Loucy (cell line): ENCODE measurements around the gene CPA4.

Source experiments
- H2AFZ ChIP-seq: fragments of 200-600 bp; sonication (generic); 2 replicates; pipeline ENCODE4 v1.6.0; 2016; ENCODE audit warnings: antibody characterized with exemption, mild to moderate bottlenecking, low read length, moderate library complexity
- H3F3A ChIP-seq: fragments of 200-600 bp; 2 replicates; pipeline ENCODE4 v1.6.0; 2016; ENCODE audit warnings: antibody characterized with exemption, low read depth, mild to moderate bottlenecking
- H3K27me3 ChIP-seq: fragments of 200-600 bp; sonication (generic); 2 replicates; pipeline ENCODE4 v1.6.1; 2014; ENCODE audit warnings: low read length, mild to moderate bottlenecking; ENCODE audit not compliant: insufficient read depth, poor library complexity, severe bottlenecking
- H3K36me3 ChIP-seq: fragments of 200-600 bp; sonication (generic); 2 replicates; pipeline ENCODE4 v1.6.1; 2016; ENCODE audit warnings: low read length; ENCODE audit not compliant: insufficient read depth
- H3K4me1 ChIP-seq: fragments of 200-600 bp; sonication (generic); 2 replicates; pipeline ENCODE4 v1.5.1; 2014; ENCODE audit warnings: low read length, mild to moderate bottlenecking; ENCODE audit not compliant: insufficient read depth, poor library complexity, severe bottlenecking
- H3K4me2 ChIP-seq: fragments of 200-600 bp; sonication (generic); 2 replicates; pipeline ENCODE4 v1.6.0; 2014; ENCODE audit warnings: antibody characterized with exemption, low read length, low read depth, mild to moderate bottlenecking; ENCODE audit not compliant: poor library complexity, severe bottlenecking
- H3K4me3 ChIP-seq: fragments of 200-600 bp; sonication (generic); 2 replicates; pipeline ENCODE4 v1.5.1; 2014; ENCODE audit warnings: low read length, mild to moderate bottlenecking, mixed read lengths; ENCODE audit not compliant: poor library complexity, severe bottlenecking
- H3K79me2 ChIP-seq: fragments of 200-600 bp; sonication (generic); 2 replicates; pipeline ENCODE4 v1.6.1; 2014; ENCODE audit warnings: low read length; ENCODE audit not compliant: insufficient read depth
- H3K9ac ChIP-seq: fragments of 200-600 bp; sonication (generic); 2 replicates; pipeline ENCODE4 v1.6.0; 2014; ENCODE audit warnings: mild to moderate bottlenecking, low read depth, low read length, moderate library complexity; ENCODE audit not compliant: poor library complexity, severe bottlenecking
- H3K9me2 ChIP-seq: fragments of 200-600 bp; sonication (generic); replicated peaks from 2 replicates; pipeline ENCODE4 v1.6.1; 2016; ENCODE audit warnings: low read depth, low read length, mixed read lengths
- H3K9me3 ChIP-seq: fragments of 200-600 bp; sonication (generic); 2 replicates; pipeline ENCODE4 v1.6.1; 2014; ENCODE audit warnings: mild to moderate bottlenecking, antibody characterized with exemption, low read length, low read depth; ENCODE audit not compliant: insufficient read depth
- H4K20me1 ChIP-seq: fragments of 200-600 bp; sonication (generic); 2 replicates; pipeline ENCODE4 v1.6.0; 2014; ENCODE audit warnings: antibody characterized with exemption, low read length, mild to moderate bottlenecking; ENCODE audit not compliant: insufficient read depth, poor library complexity, severe bottlenecking
- EZH2phosphoT487 ChIP-seq: fragments of 200-600 bp; IDR thresholded peaks from 2 replicates; pipeline ENCODE4 v1.6.1; 2018; ENCODE audit warnings: antibody characterized with exemption, mild to moderate bottlenecking, moderate library complexity, borderline replicate concordance
- TF ChIP-seq, protein P1 (sequence below): fragments of 200-600 bp; sonication (generic); conservative IDR thresholded peaks from 2 replicates; pipeline ENCODE4 v1.5.1; 2014; ENCODE audit warnings: mild to moderate bottlenecking, antibody characterized with exemption, low read length

CPA4 gene

DNA sequence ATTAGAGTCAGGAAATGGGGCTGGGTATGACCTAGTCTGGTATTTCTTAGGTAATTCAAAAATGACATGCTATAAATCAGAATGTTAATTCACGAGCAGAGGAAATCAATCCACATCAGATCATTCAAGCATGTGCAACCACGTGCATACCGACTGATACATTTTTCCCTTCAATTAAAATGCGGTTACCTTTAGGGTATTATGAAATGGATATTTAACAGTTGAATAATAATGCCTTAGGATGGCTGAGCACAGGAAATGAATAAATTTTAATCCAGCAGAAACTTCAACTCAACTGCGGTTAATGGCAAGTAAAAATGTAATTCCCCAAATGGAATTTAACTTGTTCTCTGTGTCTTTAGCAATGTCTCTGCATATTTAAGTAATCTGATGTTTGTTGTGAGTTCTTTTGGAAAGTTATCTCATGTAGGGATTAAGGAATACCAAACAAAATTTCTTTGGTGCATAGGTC is 17.1 kb upstream of the CPA4 start:
- Histone ChIP-seq H3K9me3 (no peaks in the 10 kb centered on the region), H3K9ac (no peak overlapping the region), H3K9me2 (no peaks in the 10 kb centered on the region), H3K4me1 (peaks cover 32% of the 10 kb centered on the region), H3K4me2 (no peak overlapping the region), H3K27me3 (no peaks in the 10 kb centered on the region), H3F3A (no peaks in the 10 kb centered on the region), H4K20me1 (no peaks in the 10 kb centered on the region), H2AFZ (no peak overlapping the region), H3K4me3 (no peak overlapping the region), H3K36me3 (no peaks in the 10 kb centered on the region), H3K79me2 (no peaks in the 10 kb centered on the region)
- TF ChIP-seq, protein P1, sequence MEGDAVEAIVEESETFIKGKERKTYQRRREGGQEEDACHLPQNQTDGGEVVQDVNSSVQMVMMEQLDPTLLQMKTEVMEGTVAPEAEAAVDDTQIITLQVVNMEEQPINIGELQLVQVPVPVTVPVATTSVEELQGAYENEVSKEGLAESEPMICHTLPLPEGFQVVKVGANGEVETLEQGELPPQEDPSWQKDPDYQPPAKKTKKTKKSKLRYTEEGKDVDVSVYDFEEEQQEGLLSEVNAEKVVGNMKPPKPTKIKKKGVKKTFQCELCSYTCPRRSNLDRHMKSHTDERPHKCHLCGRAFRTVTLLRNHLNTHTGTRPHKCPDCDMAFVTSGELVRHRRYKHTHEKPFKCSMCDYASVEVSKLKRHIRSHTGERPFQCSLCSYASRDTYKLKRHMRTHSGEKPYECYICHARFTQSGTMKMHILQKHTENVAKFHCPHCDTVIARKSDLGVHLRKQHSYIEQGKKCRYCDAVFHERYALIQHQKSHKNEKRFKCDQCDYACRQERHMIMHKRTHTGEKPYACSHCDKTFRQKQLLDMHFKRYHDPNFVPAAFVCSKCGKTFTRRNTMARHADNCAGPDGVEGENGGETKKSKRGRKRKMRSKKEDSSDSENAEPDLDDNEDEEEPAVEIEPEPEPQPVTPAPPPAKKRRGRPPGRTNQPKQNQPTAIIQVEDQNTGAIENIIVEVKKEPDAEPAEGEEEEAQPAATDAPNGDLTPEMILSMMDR, result no peak
- TF ChIP-seq EZH2phosphoT487, result no peak

DNA sequence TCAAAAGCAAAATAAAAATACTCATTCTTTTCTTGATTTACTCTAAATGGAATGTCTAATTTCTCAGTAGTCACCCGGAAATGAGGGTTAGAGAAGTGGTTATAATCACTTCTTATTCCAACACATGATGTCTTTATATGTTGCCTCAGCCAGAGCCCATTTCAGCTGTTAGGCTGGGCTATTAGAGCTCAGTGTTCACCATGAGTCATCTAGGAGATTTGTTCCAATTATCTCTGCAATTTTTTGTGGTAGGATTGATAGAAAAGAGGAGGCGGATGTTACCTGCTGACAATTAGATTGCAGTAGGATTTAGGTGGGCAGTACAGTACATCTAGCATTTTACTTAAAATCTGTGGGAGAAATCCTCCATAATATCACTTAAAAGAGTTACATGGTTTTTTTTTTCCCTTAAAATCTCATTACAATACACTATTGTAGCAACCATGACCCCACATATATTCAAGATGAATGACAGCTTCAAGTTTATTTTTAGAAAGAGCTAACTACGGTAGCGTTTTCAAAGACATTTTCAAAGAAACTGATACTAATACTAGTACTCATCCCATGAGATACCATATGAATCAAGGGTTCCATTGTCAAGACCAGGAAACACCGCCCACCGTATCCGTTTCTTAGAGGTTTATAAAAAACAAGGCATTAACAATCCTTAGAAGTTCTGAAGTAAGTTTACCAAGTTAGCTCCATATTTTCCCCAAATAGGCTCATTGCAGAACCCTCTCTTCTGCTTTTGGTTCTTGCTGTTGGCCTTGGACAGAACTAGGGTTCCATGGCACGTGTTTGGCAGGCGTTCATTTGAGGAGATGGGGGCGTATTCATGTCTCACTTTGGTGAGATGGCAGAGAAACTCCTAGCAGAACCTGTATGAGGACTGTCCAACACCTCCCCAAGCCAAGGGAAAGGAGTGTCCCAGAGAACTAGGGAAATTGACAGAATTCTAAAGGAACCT is 15.9 kb upstream of the CPA4 start:
- Histone ChIP-seq H3K4me1 (peaks cover 25% of the 10 kb centered on the region), H4K20me1 (no peaks in the 10 kb centered on the region), H3K4me2 (no peak overlapping the region), H3K79me2 (no peaks in the 10 kb centered on the region), H3F3A (no peaks in the 10 kb centered on the region), H2AFZ (no peak overlapping the region), H3K4me3 (no peak overlapping the region), H3K9me3 (no peaks in the 10 kb centered on the region), H3K36me3 (no peaks in the 10 kb centered on the region), H3K9ac (no peak overlapping the region), H3K9me2 (no peaks in the 10 kb centered on the region), H3K27me3 (no peaks in the 10 kb centered on the region)
- TF ChIP-seq EZH2phosphoT487, result no peak
- TF ChIP-seq, protein P1, result no peak

DNA sequence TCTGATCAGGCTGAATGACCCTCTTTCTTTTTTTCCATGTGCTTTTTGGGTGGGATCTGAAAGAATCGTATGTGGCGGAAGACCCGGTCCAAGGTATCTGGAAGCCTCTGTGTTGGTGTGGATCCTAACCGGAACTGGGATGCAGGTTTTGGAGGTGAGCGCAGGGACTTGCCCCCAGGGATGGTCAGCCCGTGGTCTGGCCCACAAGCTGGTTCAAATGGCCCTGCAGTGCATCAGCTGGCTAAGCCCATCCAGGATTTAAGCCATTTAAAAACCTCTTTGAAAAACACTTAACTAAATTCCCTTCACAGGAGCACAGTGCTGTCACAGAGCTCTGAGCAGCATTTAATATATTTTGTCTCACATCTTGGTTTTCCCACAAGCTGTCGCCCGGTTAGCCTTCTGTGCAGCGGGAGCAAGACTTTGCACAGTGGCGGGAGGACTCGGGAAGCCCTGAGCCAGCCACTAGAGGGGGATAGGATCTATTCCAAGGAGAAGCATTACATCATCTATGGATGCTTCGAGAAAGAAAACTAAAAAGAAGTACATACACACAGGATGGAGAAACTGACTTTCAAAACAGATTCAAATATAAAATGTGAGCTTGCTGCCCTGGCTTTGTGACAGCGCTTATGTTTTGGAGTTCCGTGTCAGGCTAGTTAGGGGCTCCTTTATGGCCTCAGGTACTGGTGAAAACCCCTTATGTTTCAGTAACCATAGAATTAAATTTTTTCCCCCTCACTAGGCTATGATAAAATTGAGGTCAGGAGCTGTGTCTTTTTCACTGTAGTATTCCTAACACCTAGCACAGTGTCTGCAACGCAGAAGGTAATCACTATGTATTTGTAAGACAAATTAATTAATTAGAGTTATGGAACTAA is 15.0 kb upstream of the CPA4 start:
- no peak overlapping the region for H3K9ac ChIP-seq
- no peak overlapping the region for H3K4me2 ChIP-seq
- H3K9me2 ChIP-seq, result no peaks in the 10 kb centered on the region
- no peaks in the 10 kb centered on the region for H4K20me1 ChIP-seq
- no peak overlapping the region for H2AFZ ChIP-seq
- H3K9me3 ChIP-seq, result no peaks in the 10 kb centered on the region
- H3K79me2 ChIP-seq, result no peaks in the 10 kb centered on the region
- H3K36me3 ChIP-seq, result no peaks in the 10 kb centered on the region
- TF ChIP-seq, protein P1, result peak; percentile 42
- TF ChIP-seq EZH2phosphoT487, result no peak
- H3K27me3 ChIP-seq, result no peaks in the 10 kb centered on the region
- no peak overlapping the region for H3K4me3 ChIP-seq
- H3K4me1 ChIP-seq, result peaks cover 16% of the 10 kb centered on the region
- H3F3A ChIP-seq, result no peaks in the 10 kb centered on the region
